HG02981 (cell line): ENCODE data around the gene CCL7.
"Not testable (repeated sequence)": the region's sequence is repeated elsewhere in the genome, so short reads cannot be mapped to it uniquely, and the experiment has no call there.

Experiments used
- ATAC-seq: cut with Tn5 transposase; IDR thresholded peaks from one replicate; pipeline ENCODE4 v1.9.1; 2021; ENCODE audit warnings: mild to moderate bottlenecking, moderate library complexity; ENCODE audit not compliant: unreplicated experiment

CCL7 gene

GRCh38 chr17:34269969-34270368 lies at the start of gene CCL7:
Gene CCL7 (plus strand): TSS chr17:34270221. CDS start chr17:34270291, 70 bp downstream.
- ATAC-seq = no peak

- no peak for ATAC-seq
Observed at GRCh38 chr17:34220752-34221395, 49.1 kb upstream of the CCL7 start.

- no peak for ATAC-seq
Observed at GRCh38 chr17:34221411-34221810, 48.6 kb upstream of the CCL7 start.

GRCh38 chr17:34222722-34223497 lies 47.1 kb upstream of the CCL7 start:
- ATAC-seq = no peak

- ATAC-seq = no peak
Observed at GRCh38 chr17:34225046-34225445, 45.0 kb upstream of the CCL7 start.

GRCh38 chr17:34226011-34226743 lies 43.8 kb upstream of the CCL7 start:
- ATAC-seq = no peak

GRCh38 chr17:34226744-34227034 lies 43.3 kb upstream of the CCL7 start:
- ATAC-seq = no peak

GRCh38 chr17:34227293-34227692 lies 42.7 kb upstream of the CCL7 start:
- ATAC-seq = not testable (repeated sequence)

- no peak for ATAC-seq
Observed at GRCh38 chr17:34227707-34228106, 42.3 kb upstream of the CCL7 start.

GRCh38 chr17:34228781-34229180 lies 41.2 kb upstream of the CCL7 start:
- ATAC-seq = no peak

- ATAC-seq = no peak
Observed at GRCh38 chr17:34230342-34230741, 39.7 kb upstream of the CCL7 start.

GRCh38 chr17:34234616-34235015 lies 35.4 kb upstream of the CCL7 start:
- ATAC-seq = no peak

- ATAC-seq = no peak
Observed at GRCh38 chr17:34235389-34236028, 34.5 kb upstream of the CCL7 start.

- no peak for ATAC-seq
Observed at GRCh38 chr17:34236281-34236892, 33.6 kb upstream of the CCL7 start.

- no peak for ATAC-seq
Observed at GRCh38 chr17:34237458-34237857, 32.6 kb upstream of the CCL7 start.

GRCh38 chr17:34241062-34241461 lies 29.0 kb upstream of the CCL7 start:
- ATAC-seq = no peak

GRCh38 chr17:34242587-34243363 lies 27.2 kb upstream of the CCL7 start:
- ATAC-seq = peak; percentile 64

GRCh38 chr17:34243364-34244320 lies 26.4 kb upstream of the CCL7 start:
- no peak for ATAC-seq

GRCh38 chr17:34245351-34245905 lies 24.6 kb upstream of the CCL7 start:
- ATAC-seq = no peak
